ENCODE data around the gene EDN1.

The EDN1 gene

GRCh38 chr6:12340488-12340818 is 50.3 kb downstream of the EDN1 start:
- in situ Hi-C loops (cut with HindIII; ENCODE audit: low sequenced_read_pairs) = no loop called here
- no peak for DNase-seq (ENCODE audit: low read depth, low spot score)
- no peak overlapping the region for H3K4me3 ChIP-seq (ENCODE audit: low read depth, low read length)
- no peak for TF ChIP-seq CTCF (IDR thresholded peaks at IDR 0.05; ENCODE audit: low read depth, low read length)

- no peak for DNase-seq (ENCODE audit: low read depth, low spot score)
- no peak for TF ChIP-seq CTCF (IDR thresholded peaks at IDR 0.05; ENCODE audit: low read depth, low read length)
- H3K4me3 ChIP-seq (ENCODE audit: low read depth, low read length) = no peak overlapping the region
- in situ Hi-C loops (cut with HindIII; ENCODE audit: low sequenced_read_pairs) = no loop called here
Observed at GRCh38 chr6:12342664-12343063, 52.5 kb downstream of the EDN1 start.

GRCh38 chr6:12343122-12343439 is 52.9 kb downstream of the EDN1 start:
- in situ Hi-C loops (cut with HindIII; ENCODE audit: low sequenced_read_pairs) = no loop called here
- no peak for DNase-seq (ENCODE audit: low read depth, low spot score)
- TF ChIP-seq CTCF (IDR thresholded peaks at IDR 0.05; ENCODE audit: low read depth, low read length) = no peak

GRCh38 chr6:12343440-12344162 is 53.4 kb downstream of the EDN1 start:
- in situ Hi-C loops (cut with HindIII; ENCODE audit: low sequenced_read_pairs) = no loop called here
- no peak for DNase-seq (ENCODE audit: low read depth, low spot score)
- TF ChIP-seq CTCF (IDR thresholded peaks at IDR 0.05; ENCODE audit: low read depth, low read length) = no peak
- no peak overlapping the region for H3K4me3 ChIP-seq (ENCODE audit: low read depth, low read length)

More at GRCh38 chr6:12343122-12343439, 52.9 kb downstream of the EDN1 start:
- H3K4me3 ChIP-seq (ENCODE audit: low read depth, low read length) = no peak overlapping the region

GRCh38 chr6:12344296-12344695 is 54.1 kb downstream of the EDN1 start:
- TF ChIP-seq CTCF (IDR thresholded peaks at IDR 0.05; ENCODE audit: low read depth, low read length) = no peak
- no peak for DNase-seq (ENCODE audit: low read depth, low spot score)
- in situ Hi-C loops (cut with HindIII; ENCODE audit: low sequenced_read_pairs) = no loop called here
- no peak overlapping the region for H3K4me3 ChIP-seq (ENCODE audit: low read depth, low read length)

- no peak overlapping the region for H3K4me3 ChIP-seq (ENCODE audit: low read depth, low read length)
- no peak for TF ChIP-seq CTCF (IDR thresholded peaks at IDR 0.05; ENCODE audit: low read depth, low read length)
- no peak for DNase-seq (ENCODE audit: low read depth, low spot score)
- in situ Hi-C loops (cut with HindIII; ENCODE audit: low sequenced_read_pairs) = no loop called here
Observed at GRCh38 chr6:12344961-12345693, 55.0 kb downstream of the EDN1 start.

All from astrocyte of the spinal cord (primary cell).